SK-N-MC (cell line): Measurements from ENCODE around the gene B3GAT2.
A peak's percentile ranks its signal among the peaks of the same experiment; 100 is the strongest.

Source experiments
- DNase-seq: peaks from one replicate; pipeline ENCODE4 v3.0.0-alpha.2; 2011; ENCODE audit warnings: low read depth, low spot score
- H3K27ac ChIP-seq: fragments of 200-600 bp; sonication (generic); 2 replicates; pipeline ENCODE4 v1.5.1; 2016; ENCODE audit warnings: mixed run types
- H3K36me3 ChIP-seq: fragments of 200-600 bp; sonication (generic); 2 replicates; pipeline ENCODE4 v1.6.1; 2017; ENCODE audit warnings: antibody characterized with exemption, low read length, mixed read lengths; ENCODE audit not compliant: insufficient read depth
- H3K4me3 ChIP-seq: fragments of 200-600 bp; sonication (generic); 2 replicates; pipeline ENCODE4 v1.5.1; 2016
- H3K9ac ChIP-seq: fragments of 200-600 bp; sonication (generic); 2 replicates; pipeline ENCODE4 v1.8.0; 2017; ENCODE audit warnings: mixed run types, mixed read lengths; ENCODE audit not compliant: insufficient read length
- H3K9me3 ChIP-seq: fragments of 200-600 bp; sonication (generic); 2 replicates; pipeline ENCODE4 v1.6.1; 2017; ENCODE audit warnings: low read depth, mild to moderate bottlenecking, antibody characterized with exemption, low read length, moderate library complexity, mixed read lengths
- EZH2 ChIP-seq: fragments of 200-600 bp; sonication (generic); IDR thresholded peaks from one replicate; pipeline ENCODE4 v1.6.1; 2017; ENCODE audit warnings: antibody characterized with exemption
- FOXP2 ChIP-seq: optimal IDR thresholded peaks from 2 replicates; pipeline ENCODE3; 2011; ENCODE audit warnings: mild to moderate bottlenecking, moderate library complexity; ENCODE audit not compliant: insufficient read depth; ENCODE audit errors: extremely low read length, control extremely low read depth
- POLR2AphosphoS5 ChIP-seq: IDR thresholded peaks from 2 replicates; pipeline ENCODE4 v1.6.1; 2012; ENCODE audit warnings: mild to moderate bottlenecking, low read depth, low read length, borderline replicate concordance

B3GAT2 gene

DNA sequence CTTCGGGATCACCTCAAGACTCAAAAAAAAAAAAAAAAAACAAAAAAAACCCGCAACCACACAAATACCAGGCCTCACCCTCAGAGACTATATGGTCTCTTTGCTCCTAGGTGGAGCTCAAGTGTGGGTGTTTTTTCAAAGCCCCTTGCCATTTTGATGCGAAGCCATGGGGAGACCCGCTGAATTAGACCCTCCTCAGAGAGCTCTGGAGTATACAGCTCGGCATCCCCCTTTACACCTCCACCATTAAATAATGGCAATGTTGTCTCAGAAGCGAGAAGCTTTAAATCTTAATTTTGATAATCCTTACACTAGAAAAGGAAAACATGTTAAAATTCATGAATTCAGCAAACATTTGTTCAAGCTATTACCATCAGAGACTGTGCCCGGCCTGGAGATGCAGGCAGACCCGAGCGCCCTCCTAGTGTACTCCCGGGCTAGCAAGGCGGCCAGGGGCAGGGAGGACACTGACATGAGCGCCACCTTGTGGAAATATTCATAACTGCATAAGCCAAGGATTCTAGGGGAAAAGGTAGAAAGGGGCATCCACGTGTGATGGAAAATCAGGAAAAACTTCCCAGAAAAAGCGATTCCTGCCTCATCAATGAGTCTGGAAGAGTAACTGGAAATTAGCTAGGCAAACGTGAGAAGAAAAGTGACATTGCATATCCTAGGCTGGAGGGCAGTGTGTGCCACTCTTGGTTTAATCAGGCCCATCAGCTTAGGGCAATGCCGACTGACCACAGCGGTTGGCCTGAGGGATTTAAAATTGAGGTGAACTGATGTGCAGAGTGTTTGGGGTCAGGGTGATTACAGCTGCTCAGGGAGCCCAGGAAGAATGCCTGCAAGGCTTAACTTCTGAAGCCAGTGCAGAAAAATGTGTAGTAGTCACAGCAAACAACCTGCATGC, 72.5 kb downstream of the B3GAT2 start:
- peak; percentile 14 for DNase-seq
- H3K9ac ChIP-seq: no peak overlapping the region
- H3K36me3 ChIP-seq: no peaks in the 10 kb centered on the region
- H3K4me3 ChIP-seq: no peak overlapping the region
- TF ChIP-seq EZH2 (no peak), POLR2AphosphoS5 (no peak), FOXP2 (no peak)
- no peak overlapping the region for H3K27ac ChIP-seq
- H3K9me3 ChIP-seq: no peaks in the 10 kb centered on the region

DNA sequence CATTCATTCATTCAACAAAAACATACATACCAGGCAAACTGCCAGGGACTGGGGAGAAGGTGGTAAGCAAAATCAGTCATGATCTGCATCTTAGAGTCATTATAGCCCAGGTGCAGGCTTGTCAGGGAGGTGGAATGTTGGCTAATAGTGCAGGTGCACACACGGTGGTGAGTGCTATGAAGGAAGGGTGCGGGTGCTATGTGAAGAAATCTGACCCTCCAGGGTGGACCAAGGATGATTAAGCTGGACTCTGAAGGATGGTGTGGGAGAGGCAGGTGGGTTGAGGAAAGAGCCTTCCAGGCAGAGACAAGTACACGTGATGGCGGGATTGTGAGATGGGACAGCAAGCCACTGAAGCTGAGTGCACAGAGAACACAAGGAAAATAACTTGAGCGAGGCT, 77.4 kb downstream of the B3GAT2 start:
- no peak for DNase-seq
- no peak overlapping the region for H3K27ac ChIP-seq
- TF ChIP-seq FOXP2 (no peak), EZH2 (no peak), POLR2AphosphoS5 (no peak)
- no peaks in the 10 kb centered on the region for H3K36me3 ChIP-seq
- no peaks in the 10 kb centered on the region for H3K9me3 ChIP-seq
- H3K9ac ChIP-seq: no peak overlapping the region
- no peak overlapping the region for H3K4me3 ChIP-seq

- no peak for DNase-seq
- no peaks in the 10 kb centered on the region for H3K36me3 ChIP-seq
- no peak overlapping the region for H3K27ac ChIP-seq
- H3K4me3 ChIP-seq: no peak overlapping the region
- peaks cover 7% of the 10 kb centered on the region; the same call in 1 of the 2 replicates for H3K9me3 ChIP-seq
- no peak for TF ChIP-seq FOXP2
- no peak for TF ChIP-seq POLR2AphosphoS5
- TF ChIP-seq EZH2: no peak
- no peak overlapping the region for H3K9ac ChIP-seq
Measured at GRCh38 chr6:70874181-70874913, 82.5 kb downstream of the B3GAT2 start.

GRCh38 chr6:70872469-70872868, 84.4 kb downstream of the B3GAT2 start:
- TF ChIP-seq FOXP2 (no peak), EZH2 (no peak), POLR2AphosphoS5 (no peak)
- no peaks in the 10 kb centered on the region for H3K36me3 ChIP-seq
- peaks cover 7% of the 10 kb centered on the region; the same call in 1 of the 2 replicates for H3K9me3 ChIP-seq
- H3K27ac ChIP-seq: no peak overlapping the region
- no peak overlapping the region for H3K4me3 ChIP-seq
- no peak overlapping the region for H3K9ac ChIP-seq
- DNase-seq: no peak

DNA sequence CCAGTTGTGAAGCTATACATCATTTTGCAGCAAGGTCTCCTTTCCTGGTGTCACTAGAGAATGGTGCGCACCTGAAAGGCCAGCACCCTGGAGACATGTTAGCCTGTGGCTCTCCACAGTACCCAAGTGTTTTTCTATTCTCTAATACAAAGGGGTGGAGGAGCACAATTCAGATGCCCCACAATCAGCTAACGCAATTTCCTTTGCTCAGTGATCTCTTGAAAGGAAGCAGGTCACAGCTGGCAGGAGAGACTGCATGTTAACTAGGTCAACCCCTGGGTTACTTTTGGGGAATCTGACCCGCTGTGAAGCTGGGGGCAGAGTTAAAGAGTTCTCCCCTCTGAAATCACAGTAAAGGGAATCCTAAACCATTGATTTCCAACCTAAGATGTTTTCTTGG, 92.5 kb downstream of the B3GAT2 start:
- Histone ChIP-seq H3K27ac (no peak overlapping the region), H3K4me3 (no peak overlapping the region), H3K9me3 (no peaks in the 10 kb centered on the region), H3K9ac (no peak overlapping the region), H3K36me3 (peaks cover 3% of the 10 kb centered on the region; the same call in 1 of the 2 replicates)
- TF ChIP-seq EZH2 (no peak), FOXP2 (no peak), POLR2AphosphoS5 (no peak)
- DNase-seq: no peak

DNA sequence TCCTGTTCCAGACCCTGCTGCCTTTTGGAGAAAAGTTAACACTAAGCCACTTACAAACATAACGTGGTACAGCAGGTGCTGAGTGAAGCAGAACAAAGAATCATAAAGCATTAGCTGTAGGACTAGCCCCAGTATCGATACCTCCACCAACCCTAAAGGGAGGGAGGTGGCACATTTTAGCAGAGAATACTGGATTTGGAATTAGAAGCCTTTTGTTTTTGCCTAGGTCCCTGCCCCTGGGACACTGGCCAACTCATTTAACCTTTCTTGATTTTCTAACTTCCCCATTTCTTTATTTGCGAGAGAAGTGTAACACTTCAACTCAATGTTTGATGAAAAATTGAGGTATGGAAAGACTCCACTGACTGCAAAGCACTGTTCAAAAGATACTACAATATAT, 93.5 kb downstream of the B3GAT2 start:
- H3K36me3 ChIP-seq: peaks cover 3% of the 10 kb centered on the region; the same call in 1 of the 2 replicates
- DNase-seq: no peak
- H3K9me3 ChIP-seq: no peaks in the 10 kb centered on the region
- H3K9ac ChIP-seq: no peak overlapping the region
- no peak for TF ChIP-seq POLR2AphosphoS5
- no peak for TF ChIP-seq EZH2
- TF ChIP-seq FOXP2: no peak
- no peak overlapping the region for H3K4me3 ChIP-seq
- no peak overlapping the region for H3K27ac ChIP-seq

- Histone ChIP-seq H3K27ac (no peak overlapping the region), H3K9me3 (no peaks in the 10 kb centered on the region), H3K4me3 (no peak overlapping the region), H3K36me3 (peaks cover 3% of the 10 kb centered on the region; the same call in 1 of the 2 replicates), H3K9ac (no peak overlapping the region)
- no peak for DNase-seq
- no peak for TF ChIP-seq POLR2AphosphoS5
- TF ChIP-seq FOXP2: no peak
- no peak for TF ChIP-seq EZH2
Measured at GRCh38 chr6:70860920-70861319, 95.9 kb downstream of the B3GAT2 start.

GRCh38 chr6:70860045-70860444, 96.8 kb downstream of the B3GAT2 start:
- H3K9me3 ChIP-seq: no peaks in the 10 kb centered on the region
- H3K9ac ChIP-seq: no peak overlapping the region
- DNase-seq: no peak
- TF ChIP-seq POLR2AphosphoS5 (no peak), FOXP2 (no peak), EZH2 (no peak)
- peaks cover 3% of the 10 kb centered on the region; the same call in 1 of the 2 replicates for H3K36me3 ChIP-seq
- H3K4me3 ChIP-seq: no peak overlapping the region
- H3K27ac ChIP-seq: no peak overlapping the region
